HG03521 (cell line): ENCODE data around the gene ZNF628.
"Not testable (repeated sequence)": the region's sequence is repeated elsewhere in the genome, so short reads cannot be mapped to it uniquely, and the experiment has no call there.

Experiments used
- ATAC-seq: cut with Tn5 transposase; IDR thresholded peaks from one replicate; pipeline ENCODE4 v1.9.1; 2021; ENCODE audit warnings: mild to moderate bottlenecking, moderate library complexity; ENCODE audit not compliant: unreplicated experiment

Gene ZNF628

DNA sequence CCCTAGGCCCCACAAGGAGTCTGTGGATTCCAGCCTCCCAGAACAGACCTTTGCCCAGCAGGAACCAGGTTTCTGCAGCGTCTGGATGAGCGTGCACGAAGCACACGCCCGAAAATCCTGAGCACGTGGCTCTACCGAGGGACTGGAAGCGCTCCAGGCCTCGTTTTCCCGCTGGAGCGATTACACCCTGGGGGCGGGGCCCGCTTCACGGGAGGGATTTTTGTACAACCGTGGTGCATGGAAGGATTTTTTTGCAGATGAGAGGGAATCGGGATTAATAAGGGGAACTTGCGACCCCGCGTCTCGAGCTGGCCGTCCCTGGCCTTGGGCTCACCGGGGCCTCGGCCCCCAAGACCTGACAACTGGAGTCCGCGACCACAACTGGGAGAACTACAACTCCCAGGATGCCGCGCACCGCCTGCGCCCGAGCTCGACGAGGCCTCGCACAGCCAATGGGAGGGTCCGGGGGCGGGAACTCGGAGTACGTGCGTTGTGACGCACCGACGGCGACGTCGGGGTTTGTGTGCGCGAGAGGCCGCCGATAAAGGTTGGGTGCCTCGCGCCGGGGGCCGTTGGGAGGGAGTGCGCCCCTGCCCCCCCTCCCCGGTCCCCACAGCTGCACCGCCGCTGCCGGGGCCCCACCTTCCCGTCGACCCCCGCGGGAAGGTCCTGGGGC lies at the start of gene ZNF628:
Gene ZNF628 (plus strand): TSS at position 518 of the 676 bp plus-strand sequence. CDS start 3,294 bp downstream, outside the sequence.
- ATAC-seq, result peak; percentile 95

DNA sequence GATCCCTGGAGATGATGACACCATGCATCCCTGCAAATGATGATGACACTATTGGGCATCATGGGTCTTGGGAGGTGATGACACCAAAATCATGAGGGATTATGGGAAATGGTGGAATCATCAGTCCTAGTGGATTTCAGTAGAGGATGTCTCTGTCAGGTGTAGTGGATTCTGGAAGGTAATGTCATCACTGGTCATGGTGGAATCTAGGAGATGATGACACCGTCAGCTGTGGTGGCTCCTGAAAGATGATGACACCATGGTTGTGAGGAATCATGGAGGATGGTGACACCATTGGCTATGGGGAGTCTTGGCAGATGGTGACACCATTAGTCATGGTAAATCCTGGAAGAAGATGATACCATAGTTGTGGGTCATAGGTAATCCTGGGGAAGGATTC lies 45.2 kb upstream of the ZNF628 start:
- ATAC-seq, result no peak

DNA sequence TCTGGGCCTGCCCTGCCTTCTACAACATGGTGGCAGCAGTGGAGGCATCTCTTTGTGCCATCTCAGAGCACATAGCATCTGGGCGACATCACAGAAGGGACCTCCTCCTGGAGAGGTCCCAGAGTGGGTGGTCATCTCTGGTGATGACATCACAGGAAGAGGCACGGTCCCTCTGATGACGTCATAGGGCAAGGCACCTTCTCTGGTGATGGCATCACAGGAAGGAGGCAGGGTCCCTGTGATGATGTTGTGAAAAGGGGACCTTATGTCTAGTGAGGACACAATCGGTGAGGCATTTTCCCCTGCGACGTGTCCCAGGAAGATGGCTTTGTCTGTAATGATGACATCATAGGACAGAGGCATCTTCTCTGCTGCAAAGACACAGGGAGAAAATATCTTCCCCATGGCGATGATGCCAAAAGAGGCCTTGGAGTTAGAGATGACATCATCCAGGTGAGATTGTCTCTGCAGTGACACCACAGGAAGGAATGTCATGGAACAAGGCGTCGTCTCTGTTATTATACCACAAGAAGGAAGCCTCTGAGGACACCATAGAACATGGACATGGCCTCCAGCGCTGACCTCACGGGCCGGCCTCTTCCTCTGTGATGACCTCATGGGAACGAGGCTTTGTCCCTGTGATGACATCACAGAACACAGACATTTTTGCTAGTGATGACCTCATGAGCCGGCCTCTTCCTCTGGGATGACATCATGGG lies 44.0 kb upstream of the ZNF628 start:
- no peak for ATAC-seq

DNA sequence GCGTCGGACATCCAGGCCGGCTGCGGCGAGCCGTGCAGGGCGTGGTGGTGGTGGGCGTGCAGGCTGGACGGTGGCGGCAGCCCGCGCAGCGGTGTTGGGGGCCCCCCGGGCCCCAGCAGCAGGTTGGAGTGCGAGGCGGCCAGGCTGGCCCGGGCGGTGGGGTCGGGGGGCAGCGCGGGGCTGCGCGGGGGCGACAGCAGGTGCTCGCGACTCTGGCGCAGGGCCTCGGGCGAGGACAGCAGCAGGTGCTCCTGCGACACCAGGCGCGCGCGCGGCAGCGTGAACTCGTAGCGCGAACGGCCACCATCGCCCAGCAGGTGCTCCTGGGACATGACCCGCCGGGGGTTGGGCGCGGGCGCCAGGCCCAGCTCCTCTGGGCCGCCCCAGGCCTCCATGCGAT lies 43.1 kb upstream of the ZNF628 start:
- no peak for ATAC-seq

DNA sequence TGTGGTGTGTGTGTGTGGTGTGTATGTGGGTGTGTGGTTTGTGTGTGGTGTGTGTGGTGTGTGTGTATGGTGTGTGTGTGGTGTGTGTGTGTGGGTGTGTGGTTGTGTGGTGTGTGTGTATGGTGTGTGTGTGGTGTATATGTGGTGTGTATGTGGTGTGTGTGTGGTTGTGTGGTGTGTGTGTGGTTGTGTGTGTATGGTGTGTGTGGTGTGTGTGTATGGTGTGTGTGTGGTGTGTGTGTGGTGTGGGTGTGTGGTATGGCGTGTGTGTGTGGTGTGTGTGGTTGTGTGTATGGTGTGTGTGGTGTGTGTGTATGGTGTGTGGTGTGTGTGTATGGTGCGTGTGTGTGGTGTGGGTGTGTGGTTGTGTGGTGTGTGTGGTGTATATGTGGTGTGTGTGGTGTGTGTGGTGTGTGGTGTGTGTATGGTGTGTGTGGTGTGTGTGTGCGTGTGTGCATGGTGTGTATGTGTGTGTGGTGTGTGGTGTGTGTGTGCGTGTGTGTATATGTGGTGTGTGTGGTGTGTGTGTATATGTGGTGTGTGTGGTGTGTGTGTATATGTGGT lies 42.0 kb upstream of the ZNF628 start:
- no peak for ATAC-seq

DNA sequence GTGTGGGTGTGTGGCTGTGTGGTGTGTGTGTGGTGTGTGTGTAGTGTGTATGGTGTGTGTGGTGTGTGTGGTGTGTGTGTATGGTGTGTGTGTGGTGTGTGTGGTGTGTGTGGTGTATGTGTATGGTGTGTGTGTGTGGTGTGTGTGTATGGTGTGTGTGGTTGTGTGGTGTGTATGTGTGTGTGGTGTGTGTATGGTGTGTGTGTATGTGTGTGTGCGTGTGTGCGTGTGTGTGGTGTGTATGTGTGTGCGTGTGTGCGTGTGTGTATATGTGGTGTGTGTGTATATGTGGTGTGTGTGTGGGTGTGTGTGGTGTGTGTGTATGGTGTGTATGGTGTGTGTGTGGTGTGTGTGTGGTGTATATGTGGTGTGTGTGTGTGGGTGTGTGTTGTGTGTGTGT lies 41.4 kb upstream of the ZNF628 start:
- ATAC-seq, result no peak

DNA sequence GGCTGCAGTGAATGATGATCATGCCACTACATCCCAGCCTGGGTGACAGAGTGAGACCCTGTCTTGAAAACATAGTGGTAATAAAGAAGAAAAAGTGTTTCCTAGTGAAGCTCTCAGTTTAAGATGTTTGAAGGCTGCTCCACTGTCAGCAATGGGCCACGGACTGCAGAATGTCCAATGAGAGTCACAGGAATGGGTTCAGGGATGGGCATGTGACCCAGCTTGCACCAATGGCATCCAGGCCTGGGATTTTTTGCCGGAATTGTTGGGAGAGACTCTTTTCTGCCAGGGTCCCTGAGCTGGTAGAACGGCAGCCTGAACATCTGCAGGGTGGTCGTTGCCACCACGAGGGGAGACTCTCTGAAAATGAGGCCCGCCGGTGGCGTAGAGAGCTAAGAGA lies 39.6 kb upstream of the ZNF628 start:
- ATAC-seq, result no peak

DNA sequence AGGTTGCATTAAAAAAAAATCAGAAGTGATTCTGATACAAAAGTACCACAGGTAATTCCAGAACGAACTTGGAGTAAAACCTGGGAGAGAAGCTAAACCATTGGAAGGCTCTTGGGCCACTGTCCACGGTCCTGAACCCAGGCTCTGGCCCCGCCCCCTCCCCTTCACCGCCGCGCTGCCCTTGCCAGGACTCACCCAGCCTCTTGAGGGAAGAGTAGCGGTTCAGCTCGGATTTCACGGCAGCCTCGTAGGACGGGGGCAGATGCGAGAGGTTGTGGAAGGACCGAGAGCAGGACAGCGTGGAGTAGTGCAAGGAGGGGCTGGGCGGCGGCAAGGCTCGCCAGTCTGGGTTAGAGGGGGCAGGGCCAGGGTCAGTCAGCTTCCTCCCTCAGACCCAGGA lies 39.0 kb upstream of the ZNF628 start:
- no peak for ATAC-seq

DNA sequence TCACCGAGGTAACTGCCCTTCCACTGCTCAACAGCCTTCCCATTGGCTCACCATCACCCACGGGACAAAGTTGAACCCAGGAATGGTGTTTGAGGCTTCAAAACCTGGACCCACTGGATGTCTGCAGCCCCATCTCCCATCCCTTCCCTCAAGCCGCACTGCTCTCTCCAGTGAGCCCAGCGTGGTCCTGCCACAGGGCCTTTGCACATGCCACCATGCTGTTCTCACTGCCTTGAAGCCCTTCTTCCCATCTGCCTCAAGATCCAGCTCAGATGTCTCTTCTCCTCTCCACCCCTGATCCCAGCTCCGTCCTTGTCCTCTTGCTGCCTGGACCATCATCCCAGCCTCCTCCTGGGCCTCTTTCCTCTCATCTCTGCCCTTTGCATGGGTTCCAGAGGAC lies 37.4 kb upstream of the ZNF628 start:
- no peak for ATAC-seq

DNA sequence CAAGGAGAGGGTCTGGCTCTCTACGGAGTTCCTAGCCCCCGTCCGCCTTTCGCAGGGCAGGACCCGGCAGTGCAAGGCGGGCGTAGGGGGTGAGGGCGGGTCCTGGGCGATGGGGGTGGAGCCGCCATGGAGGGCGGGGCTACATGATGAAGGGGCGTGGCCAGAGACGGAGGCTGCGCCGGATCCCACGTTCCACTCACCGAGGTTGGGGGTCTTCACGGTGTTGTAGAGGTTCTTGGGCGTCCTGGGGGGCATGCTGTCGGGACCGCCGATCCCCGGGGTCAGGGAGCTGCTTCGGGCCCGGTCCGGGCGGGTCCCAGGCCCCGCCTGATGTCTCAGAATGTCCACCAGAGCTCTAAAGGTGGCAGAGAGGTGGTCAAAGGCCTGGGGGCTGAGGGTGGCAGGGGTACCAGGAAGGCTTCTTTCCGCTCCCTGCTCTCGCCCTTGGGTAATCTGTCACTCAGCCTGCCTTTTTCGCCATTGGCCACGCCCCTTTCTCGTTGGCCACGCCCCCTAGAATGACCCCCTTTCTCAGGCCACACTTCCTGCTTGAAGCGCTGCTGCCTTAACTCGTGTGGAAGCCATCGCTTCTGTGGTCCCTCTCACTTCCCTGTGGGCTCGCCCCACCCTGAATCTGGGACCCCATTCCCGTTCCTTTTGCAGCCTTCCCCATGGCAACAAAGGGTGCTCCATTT lies 35.9 kb upstream of the ZNF628 start:
- no peak for ATAC-seq

DNA sequence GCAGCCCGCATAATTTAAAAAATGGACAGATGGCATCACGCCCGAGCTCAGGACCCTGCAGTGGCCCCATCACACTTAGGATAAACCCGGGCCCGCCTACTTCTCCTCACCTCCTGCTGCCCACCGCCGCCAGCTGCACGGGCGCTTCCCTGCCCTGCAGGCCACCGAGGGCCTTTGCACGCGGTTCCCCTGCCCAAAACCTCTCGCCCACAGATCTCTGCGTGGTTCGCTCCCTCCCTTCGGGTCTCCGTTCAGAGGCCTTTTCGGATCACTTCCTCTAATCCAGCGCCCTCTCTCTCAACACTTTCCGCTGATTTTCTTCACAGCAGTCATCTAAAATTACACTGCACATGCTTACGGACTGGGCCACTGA lies 35.1 kb upstream of the ZNF628 start:
- ATAC-seq, result no peak

DNA sequence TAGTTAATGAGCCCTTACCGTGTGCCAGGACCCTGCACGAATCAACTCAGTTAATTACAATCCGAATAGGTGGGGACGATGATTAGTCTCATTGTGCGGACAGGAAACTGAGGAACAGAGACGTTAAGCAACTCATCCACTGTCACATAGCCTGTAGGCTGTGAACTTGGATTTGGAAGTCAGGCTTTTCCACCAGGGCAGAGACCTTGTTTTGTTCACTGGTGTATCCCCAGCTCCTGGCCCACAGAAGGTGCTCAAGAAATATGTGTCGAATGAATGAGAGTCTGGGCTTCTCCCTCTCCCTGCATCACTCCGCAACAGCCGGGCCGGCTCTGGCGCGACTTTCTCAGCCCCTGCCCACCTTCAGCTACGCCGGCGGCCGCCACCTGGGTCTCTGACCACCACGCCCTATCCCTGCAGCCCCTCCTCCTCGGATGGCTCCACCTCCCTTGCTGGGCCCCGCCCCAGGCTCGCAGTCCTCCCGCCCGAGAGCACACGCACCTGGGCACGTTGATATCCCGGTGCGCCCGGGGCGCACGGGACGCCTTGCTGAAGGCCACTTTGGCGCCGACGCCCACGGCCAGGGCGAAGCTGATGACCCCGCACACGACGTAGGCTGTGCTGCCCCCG lies 34.6 kb upstream of the ZNF628 start:
- ATAC-seq, result no peak

DNA sequence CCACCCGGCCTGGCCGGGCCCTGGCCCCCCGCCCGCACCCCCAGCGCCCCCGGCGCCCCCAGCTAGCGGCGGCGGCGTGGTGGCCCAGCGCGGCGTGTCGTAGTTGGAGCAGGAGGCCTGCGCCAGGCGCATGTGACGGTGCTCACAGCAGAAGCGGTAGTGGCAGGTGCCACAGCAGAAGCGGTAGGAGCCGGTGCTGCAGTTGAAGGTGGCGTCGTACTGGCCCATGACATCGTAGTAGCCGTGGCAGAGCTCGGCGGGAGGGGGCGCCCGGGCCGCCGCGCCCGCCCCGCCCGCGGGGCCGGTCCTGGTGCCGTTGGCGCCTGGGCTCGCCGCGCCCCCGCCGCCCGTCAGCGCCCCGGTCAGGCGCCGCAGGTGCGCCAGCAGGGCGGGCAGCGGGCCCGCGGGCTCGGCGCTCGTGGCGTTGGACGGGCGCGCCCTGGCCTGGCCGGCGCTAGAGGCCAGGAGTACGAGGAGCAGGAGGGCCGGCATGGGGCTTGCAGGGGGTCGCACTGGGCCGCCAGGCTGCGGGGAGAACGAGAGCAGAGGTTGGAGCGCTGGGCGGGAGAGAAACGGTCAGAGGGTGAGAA lies 34.0 kb upstream of the ZNF628 start:
- no peak for ATAC-seq

DNA sequence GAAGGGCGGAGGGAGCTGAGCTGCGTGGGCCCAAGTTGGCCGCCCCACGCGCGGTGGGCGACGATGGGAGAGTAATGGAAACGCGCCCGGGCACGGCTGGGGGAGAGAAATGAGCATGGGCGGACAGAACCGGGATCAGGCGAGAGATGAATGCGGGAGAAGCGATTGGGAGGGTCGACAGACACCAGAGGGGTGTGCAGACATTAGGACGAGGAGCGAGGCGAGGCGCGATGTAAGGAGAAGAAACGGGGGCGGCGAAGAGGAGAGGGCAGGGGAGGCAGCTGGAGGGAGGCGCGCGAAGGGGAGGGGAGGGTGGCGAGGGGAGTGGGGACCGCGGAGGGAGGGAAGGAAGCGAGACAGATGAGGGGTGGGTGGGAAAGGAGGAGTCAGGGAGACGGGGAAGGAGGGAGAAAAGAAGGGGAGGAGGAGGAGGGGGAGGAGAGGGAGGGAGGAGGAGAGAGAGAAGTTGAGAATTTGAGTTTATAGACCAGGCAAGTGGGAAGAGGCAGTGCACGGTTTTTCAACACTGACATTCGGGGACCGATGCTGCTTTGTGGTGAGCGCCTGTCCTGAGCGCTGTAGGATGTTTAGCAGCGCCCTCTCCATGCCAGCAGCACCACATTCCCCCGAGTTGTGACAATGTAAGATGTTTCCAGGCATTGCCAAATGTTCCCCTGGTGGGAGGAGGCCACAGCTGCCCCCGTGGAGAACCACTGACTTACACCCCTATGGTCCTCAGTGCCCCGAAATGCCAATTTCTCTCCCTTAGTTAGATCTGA lies 33.2 kb upstream of the ZNF628 start, which contains the start of gene SHISA7:
Gene SHISA7 (minus strand): TSS at position 256 of the 779 bp plus-strand sequence. CDS start 437 bp downstream, outside the sequence.
- no peak for ATAC-seq

DNA sequence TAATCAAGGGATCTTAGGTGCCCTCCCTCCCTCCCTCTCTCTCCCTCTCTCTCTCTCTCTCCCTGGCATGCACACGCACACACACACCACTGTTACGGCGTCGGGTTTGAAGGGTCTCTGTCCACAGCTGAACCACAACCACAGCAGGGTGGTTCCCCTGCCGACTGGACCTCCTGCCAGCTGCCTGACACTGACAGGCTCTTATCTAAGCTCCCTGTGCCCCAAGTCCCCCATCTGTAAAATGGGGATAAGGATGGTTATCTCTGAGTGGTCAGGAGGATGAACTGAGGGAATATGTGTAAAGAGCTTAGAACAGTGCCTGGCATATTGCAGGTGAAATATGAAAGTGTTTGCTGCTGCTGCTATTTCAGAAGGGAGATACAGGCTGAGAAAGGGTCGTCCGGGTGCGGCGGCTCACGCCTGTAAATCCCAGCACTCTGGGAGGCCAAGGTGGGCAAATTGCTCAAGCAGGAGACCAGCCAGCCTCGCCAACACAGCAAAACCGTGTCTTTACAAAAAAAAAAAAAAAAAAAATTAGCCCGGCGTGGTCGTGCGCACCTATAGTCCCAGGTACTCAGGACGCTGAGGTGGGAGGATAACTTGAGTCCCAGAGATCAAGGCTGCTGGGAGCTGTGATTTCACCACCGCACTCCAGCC lies 32.5 kb upstream of the ZNF628 start:
- ATAC-seq, result no peak

DNA sequence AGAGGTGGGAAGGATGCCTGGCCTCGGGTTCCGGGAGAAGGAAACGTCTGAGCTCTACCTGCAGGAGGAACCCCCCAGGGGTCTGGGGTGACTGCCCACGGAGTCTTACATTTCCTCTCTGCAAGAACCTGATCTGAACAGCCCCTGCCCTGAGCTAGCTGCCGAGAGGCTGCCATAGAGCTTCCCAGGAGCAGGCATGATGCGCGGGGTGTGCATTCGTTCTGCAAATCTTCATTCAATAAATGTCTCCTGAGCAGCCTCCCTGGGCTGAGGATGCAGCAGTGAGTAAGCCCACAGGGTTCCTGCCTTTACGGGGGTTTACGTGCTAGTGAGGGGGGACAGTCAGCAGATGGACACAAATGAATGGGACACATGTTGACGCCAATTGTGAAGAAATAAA lies 31.8 kb upstream of the ZNF628 start:
- no peak for ATAC-seq

DNA sequence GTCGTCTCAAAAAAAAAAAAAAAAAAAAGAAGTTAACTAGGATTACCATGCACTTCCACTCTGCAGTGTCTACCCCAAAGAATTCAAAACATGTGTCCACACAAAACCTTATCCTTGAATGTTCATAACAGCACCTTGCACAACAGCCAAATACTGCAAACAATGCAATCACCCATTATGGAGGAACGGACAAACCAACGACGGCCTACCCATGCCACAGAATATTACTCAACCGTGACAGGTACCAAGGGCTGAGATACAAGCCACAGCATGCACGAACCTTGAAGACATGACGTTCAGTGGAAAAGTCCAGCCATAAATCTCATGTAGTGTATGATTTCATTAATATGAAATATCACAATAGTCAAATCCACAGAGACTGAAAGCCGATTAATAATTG lies 30.4 kb upstream of the ZNF628 start:
- no peak for ATAC-seq

DNA sequence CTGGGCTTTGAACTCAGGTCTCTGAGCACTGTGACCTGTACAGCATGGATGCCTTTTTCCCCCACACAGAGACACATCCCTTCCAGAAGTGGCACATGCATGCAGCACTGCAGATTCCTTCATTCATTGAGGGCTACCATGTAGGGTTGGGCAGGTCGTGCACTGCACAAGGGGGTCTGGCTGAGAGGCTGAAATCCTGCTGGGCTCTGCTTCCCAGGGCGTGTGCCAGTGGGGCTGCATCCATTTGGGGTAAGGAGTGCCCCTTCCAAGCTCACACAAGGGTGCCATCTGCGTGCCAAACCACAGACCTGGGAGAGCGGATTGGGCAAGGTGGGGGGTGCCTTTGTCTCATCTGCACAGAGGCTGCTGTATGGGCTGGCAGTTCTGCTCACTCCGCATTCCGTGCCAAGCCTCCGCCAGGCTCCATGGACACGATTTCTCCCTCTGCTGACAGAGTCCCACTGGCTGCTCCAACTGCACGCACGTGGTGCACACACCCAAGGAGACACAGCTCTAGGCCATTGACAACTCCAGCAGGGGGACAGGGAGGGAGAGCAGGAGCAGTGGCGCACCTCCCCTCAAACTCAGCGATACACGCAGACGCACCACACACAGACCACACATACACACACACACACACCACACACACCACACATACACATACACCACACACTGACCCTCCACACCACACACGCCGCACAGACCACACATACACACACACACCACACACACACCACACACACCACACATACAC lies 28.8 kb upstream of the ZNF628 start:
- ATAC-seq, result no peak

DNA sequence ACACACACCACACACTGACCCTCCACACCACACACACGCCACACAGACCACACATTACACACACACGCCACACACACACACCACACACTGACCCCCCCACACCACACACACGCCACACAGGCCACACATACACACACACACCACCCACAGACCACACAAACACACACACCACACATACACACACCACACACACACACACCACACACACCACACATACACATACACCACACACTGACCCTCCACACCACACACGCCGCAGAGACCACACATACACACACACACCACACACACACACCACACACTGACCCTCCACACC lies 28.3 kb upstream of the ZNF628 start:
- not testable (repeated sequence) for ATAC-seq
